Glutamatergic neuron (in vitro differentiated cells): Measurements from ENCODE around the gene GRB7. TPM values are rescaled to one million over a fixed set of nuclear protein-coding genes. Genes with fewer than 3 reads are reported as not detected.

Experiments used
- DNase-seq: peaks from one replicate; pipeline ENCODE4 v3.0.0; 2022
- H3K27ac Mint-ChIP-seq: one replicate; pipeline ENCODE4 v1.8.0; 2020; ENCODE audit warnings: mild to moderate bottlenecking, mixed read lengths, inconsistent platforms; ENCODE audit not compliant: unreplicated experiment
- H3K27me3 Mint-ChIP-seq: one replicate; pipeline ENCODE4 v1.8.0; 2020; ENCODE audit warnings: mild to moderate bottlenecking, moderate library complexity, mixed read lengths, inconsistent platforms; ENCODE audit not compliant: unreplicated experiment
- H3K36me3 Mint-ChIP-seq: one replicate; pipeline ENCODE4 v1.8.0; 2020; ENCODE audit warnings: mild to moderate bottlenecking, mixed read lengths, inconsistent platforms; ENCODE audit not compliant: unreplicated experiment
- H3K4me1 Mint-ChIP-seq: one replicate; pipeline ENCODE4 v1.8.0; 2020; ENCODE audit warnings: mild to moderate bottlenecking, low read depth, mixed read lengths, inconsistent platforms; ENCODE audit not compliant: unreplicated experiment
- H3K4me3 Mint-ChIP-seq: one replicate; pipeline ENCODE4 v1.8.0; 2020; ENCODE audit warnings: mild to moderate bottlenecking, mixed read lengths, inconsistent platforms; ENCODE audit not compliant: unreplicated experiment
- H3K9me3 Mint-ChIP-seq: one replicate; pipeline ENCODE4 v1.8.0; 2020; ENCODE audit warnings: mild to moderate bottlenecking, moderate library complexity, mixed read lengths, inconsistent platforms; ENCODE audit not compliant: unreplicated experiment
- total RNA-seq: library from RNA; stranded (reverse); fragmentation: NEBNext Ultra II Directional; extraction: Animal tissue kit (Norgen Biotek cat#: 25700); gene quantifications from one replicate; pipeline ENCODE4 v1.2.1, GENCODE V29; 2021; ENCODE audit not compliant: unreplicated experiment
- TF ChIP-seq, protein P1 (sequence below): fragments of 200-600 bp; sonication (generic); IDR thresholded peaks from one replicate; pipeline ENCODE4 v1.5.0; 2021; ENCODE audit not compliant: partially characterized antibody, unreplicated experiment

GRB7 gene
- total RNA-seq, 1 donor from 2014 or later = not detected

DNA sequence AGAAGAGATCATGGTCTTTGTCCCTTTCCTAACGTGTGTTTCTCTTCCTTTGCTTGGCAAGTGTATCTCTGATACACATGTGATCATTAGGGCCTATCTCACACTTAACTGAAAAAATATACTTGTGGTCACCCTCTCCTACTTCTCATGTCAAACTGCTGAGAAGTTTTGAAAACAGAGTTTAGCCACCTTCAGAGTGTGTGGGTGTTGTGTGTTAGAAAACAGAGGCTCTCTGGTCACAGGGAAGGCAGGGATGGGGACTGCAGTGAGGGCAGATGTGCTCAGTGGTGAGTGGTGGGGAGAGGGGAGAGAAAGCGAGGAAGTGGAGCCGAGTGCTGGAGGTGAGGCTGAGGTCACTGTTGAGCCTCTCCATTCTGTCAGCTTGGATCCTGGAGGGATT, 29.4 kb downstream of the GRB7 start:
- Mint-ChIP-seq H3K4me1 (peaks cover 1% of the 10 kb centered on the region), H3K9me3 (no peaks in the 10 kb centered on the region), H3K4me3 (no peak overlapping the region), H3K27ac (no peak overlapping the region), H3K27me3 (peaks cover 4% of the 10 kb centered on the region), H3K36me3 (peaks cover 9% of the 10 kb centered on the region)
- TF ChIP-seq, protein P1, sequence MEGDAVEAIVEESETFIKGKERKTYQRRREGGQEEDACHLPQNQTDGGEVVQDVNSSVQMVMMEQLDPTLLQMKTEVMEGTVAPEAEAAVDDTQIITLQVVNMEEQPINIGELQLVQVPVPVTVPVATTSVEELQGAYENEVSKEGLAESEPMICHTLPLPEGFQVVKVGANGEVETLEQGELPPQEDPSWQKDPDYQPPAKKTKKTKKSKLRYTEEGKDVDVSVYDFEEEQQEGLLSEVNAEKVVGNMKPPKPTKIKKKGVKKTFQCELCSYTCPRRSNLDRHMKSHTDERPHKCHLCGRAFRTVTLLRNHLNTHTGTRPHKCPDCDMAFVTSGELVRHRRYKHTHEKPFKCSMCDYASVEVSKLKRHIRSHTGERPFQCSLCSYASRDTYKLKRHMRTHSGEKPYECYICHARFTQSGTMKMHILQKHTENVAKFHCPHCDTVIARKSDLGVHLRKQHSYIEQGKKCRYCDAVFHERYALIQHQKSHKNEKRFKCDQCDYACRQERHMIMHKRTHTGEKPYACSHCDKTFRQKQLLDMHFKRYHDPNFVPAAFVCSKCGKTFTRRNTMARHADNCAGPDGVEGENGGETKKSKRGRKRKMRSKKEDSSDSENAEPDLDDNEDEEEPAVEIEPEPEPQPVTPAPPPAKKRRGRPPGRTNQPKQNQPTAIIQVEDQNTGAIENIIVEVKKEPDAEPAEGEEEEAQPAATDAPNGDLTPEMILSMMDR = no peak
- DNase-seq = no peak

DNA sequence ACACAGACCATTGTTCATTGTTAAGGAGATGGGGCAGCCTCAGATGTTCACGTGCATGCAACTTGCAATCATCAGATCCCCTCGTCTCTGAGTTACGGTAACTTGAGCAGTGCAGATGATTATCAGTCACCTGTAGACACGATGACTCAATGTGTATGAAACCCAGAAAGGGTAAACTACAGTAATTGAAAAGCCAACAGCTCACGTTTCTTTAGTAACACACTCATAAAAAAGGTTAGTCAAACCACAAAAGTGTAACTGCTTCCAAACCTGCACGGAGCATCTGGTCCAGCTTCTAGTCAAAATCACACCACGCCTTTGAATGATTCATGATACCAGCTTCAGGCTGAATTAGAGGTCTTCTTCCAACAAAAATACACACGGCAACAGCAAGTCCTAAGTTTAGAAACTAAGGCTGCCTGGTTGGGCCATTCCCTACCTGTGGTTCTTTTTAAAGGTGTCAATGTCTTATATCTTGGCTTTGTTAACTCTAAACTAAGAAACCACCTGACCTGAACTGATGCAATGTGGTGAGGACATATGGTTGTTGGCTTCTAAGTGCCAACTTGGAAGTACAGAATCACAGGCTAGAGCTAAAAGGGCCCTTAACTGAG, 32.3 kb downstream of the GRB7 start:
- Mint-ChIP-seq H3K36me3 (peaks cover 8% of the 10 kb centered on the region), H3K27me3 (peaks cover 4% of the 10 kb centered on the region), H3K27ac (no peak overlapping the region), H3K4me1 (peaks cover 1% of the 10 kb centered on the region), H3K9me3 (no peaks in the 10 kb centered on the region), H3K4me3 (no peak overlapping the region)
- TF ChIP-seq, protein P1 = no peak
- DNase-seq = no peak

DNA sequence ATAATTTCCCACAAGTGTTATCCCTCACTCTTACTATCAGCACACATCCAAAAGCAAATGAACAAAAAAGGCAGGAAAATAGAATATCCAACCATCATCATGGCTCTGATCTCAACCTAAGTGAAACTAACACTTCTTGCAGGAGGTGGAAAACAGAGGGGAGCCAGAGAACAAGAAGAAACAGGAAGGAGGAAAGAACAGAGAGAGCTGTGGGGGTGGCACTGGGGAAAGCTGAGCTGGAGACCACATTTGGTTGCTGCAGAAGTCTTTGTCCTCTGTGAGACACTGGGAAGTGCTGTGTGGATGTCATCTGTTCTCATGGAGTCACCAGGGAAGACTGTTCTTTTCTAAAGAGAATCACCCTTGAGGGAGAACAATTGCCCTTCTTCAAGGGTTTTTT, 34.7 kb downstream of the GRB7 start:
- TF ChIP-seq, protein P1 = no peak
- Mint-ChIP-seq H3K4me3 (no peak overlapping the region), H3K36me3 (no peaks in the 10 kb centered on the region), H3K4me1 (peaks cover 1% of the 10 kb centered on the region), H3K27me3 (peaks cover 2% of the 10 kb centered on the region), H3K9me3 (no peaks in the 10 kb centered on the region), H3K27ac (no peak overlapping the region)
- DNase-seq = no peak

DNA sequence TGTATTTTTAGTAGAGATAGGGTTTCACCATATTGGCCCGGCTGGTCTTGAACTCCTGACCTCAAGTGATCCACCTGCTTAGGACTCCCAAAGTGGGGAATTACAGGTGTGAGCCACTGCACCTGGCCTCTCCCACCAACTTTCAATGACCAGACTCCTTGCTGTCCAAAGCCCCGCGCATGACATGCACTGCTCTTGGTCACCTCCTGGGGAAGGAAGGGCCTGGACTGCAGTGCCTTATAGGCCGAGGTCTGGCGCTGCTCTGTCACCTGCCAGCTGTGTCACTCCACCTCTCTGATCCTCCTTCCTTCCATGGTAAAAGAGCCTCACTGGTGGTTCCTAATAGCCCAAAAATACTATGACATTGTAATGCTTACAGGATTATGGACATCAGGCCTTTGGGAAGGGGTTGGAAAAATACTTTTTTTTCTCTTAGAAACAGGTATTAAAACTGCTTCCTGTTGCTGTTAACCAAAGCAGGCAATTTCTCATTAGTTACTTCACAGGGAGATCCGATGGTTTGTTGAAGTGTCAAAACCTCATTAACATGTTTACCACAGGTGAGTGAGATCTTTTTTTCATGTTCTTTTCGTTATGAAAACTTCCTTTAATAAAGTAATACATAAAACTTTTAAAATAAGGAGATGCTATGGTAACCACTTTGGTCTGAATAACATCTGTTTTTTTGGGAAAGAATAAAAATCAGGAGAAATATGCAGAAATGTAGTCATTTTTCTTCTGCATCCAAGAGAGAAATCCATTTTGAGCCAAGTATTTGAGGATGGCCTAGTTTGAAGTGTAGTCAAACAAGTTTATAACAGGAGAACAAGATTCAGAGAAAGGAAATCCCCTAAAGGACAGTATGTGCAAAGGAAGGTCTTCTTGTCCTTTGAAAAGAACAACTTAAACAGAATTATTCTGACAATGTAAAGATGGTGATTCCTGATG, 35.5 kb downstream of the GRB7 start:
- Mint-ChIP-seq H3K4me3 (no peak overlapping the region), H3K36me3 (no peaks in the 10 kb centered on the region), H3K4me1 (peaks cover 1% of the 10 kb centered on the region), H3K27ac (no peak overlapping the region), H3K9me3 (no peaks in the 10 kb centered on the region), H3K27me3 (peaks cover 2% of the 10 kb centered on the region)
- no peak for DNase-seq
- TF ChIP-seq, protein P1 = no peak

DNA sequence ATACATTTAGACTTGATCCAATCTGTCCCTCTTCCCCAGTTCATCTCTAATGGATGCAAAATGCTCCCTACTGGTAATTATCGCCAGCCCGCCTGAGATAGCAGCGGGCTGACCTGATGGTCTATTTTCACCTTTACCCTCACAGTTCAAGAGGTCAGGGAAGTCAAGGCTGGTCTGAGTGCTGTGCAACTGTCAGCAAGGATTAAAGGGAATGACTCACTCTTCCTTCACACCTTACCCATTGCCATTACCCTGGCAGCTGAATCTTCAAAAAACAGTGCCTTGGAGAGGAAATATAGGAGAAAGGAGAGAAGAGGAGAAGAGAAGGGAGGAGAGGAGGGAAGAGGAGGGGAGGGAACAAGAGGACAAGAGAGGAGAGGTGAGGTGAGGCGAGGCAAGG, 36.3 kb downstream of the GRB7 start:
- no peaks in the 10 kb centered on the region for H3K9me3 Mint-ChIP-seq
- H3K4me3 Mint-ChIP-seq = no peak overlapping the region
- H3K27ac Mint-ChIP-seq = no peak overlapping the region
- peaks cover 1% of the 10 kb centered on the region for H3K4me1 Mint-ChIP-seq
- H3K36me3 Mint-ChIP-seq = no peaks in the 10 kb centered on the region
- no peak for DNase-seq
- TF ChIP-seq, protein P1 = no peak
- H3K27me3 Mint-ChIP-seq = peaks cover 2% of the 10 kb centered on the region
